NT2/D1 (cell line): ENCODE data around the gene SRSF7.

Source experiments
- DNase-seq: peaks from one replicate; pipeline ENCODE4 v3.0.0-alpha.2; 2011; ENCODE audit warnings: low read depth, low spot score
- H3K27me3 ChIP-seq: 2 replicates; pipeline ENCODE4 v1.6.0; 2011; ENCODE audit warnings: mild to moderate bottlenecking; ENCODE audit not compliant: insufficient read length, insufficient read depth
- H3K36me3 ChIP-seq: 2 replicates; pipeline ENCODE4 v1.6.1; 2011; ENCODE audit warnings: mild to moderate bottlenecking, low read length, mixed read lengths; ENCODE audit not compliant: insufficient read depth, insufficient read length
- H3K4me1 ChIP-seq: 2 replicates; pipeline ENCODE4 v1.5.1; 2011; ENCODE audit not compliant: insufficient read depth, insufficient read length
- H3K4me3 ChIP-seq: 2 replicates; pipeline ENCODE4 v1.5.1; 2011; ENCODE audit warnings: low read depth; ENCODE audit not compliant: insufficient read length
- H3K9ac ChIP-seq: 2 replicates; pipeline ENCODE4 v1.6.0; 2011; ENCODE audit warnings: low read depth; ENCODE audit not compliant: insufficient read length
- H3K9me3 ChIP-seq: 2 replicates; pipeline ENCODE4 v1.5.1; 2011; ENCODE audit warnings: mild to moderate bottlenecking, low read length; ENCODE audit not compliant: insufficient read depth
- SUZ12 ChIP-seq: IDR thresholded peaks from 2 replicates; pipeline ENCODE4 v1.6.1; 2011; ENCODE audit not compliant: insufficient read length, insufficient read depth; ENCODE audit errors: extremely low read depth
- YY1 ChIP-seq: IDR thresholded peaks from 2 replicates; pipeline ENCODE4 v1.6.1; 2011; ENCODE audit not compliant: insufficient read length, insufficient read depth
- ZNF274 ChIP-seq: IDR thresholded peaks from 2 replicates; pipeline ENCODE4 v1.6.1; 2011; ENCODE audit warnings: mild to moderate bottlenecking, low read depth, low read length

The SRSF7 gene

GRCh38 chr2:38754049-38754448, 2.9 kb upstream of the SRSF7 start:
- no peak overlapping the region for H3K4me3 ChIP-seq
- TF ChIP-seq ZNF274 (no peak), YY1 (no peak), SUZ12 (no peak)
- H3K36me3 ChIP-seq = peaks cover 14% of the 10 kb centered on the region
- no peak for DNase-seq
- no peak overlapping the region for H3K9ac ChIP-seq
- H3K4me1 ChIP-seq = no peaks in the 10 kb centered on the region
- H3K27me3 ChIP-seq = no peaks in the 10 kb centered on the region
- H3K9me3 ChIP-seq = no peaks in the 10 kb centered on the region

GRCh38 chr2:38751596-38752410, 642 bp upstream of the SRSF7 start:
- DNase-seq = peak; percentile 16
- no peak for TF ChIP-seq ZNF274
- Histone ChIP-seq H3K9ac (peak overlapping the region; percentile 98), H3K9me3 (no peaks in the 10 kb centered on the region), H3K4me1 (no peaks in the 10 kb centered on the region), H3K27me3 (no peaks in the 10 kb centered on the region), H3K4me3 (peak overlapping the region; percentile 91), H3K36me3 (peaks cover 37% of the 10 kb centered on the region)

- no peaks in the 10 kb centered on the region for H3K4me1 ChIP-seq
- peak overlapping the region; percentile 91 for H3K4me3 ChIP-seq
- peaks cover 52% of the 10 kb centered on the region for H3K36me3 ChIP-seq
- TF ChIP-seq YY1 (no peak), ZNF274 (no peak), SUZ12 (no peak)
- peak; percentile 27 for DNase-seq
- peak overlapping the region; percentile 98 for H3K9ac ChIP-seq
- no peaks in the 10 kb centered on the region for H3K9me3 ChIP-seq
- H3K27me3 ChIP-seq = no peaks in the 10 kb centered on the region
Measured at GRCh38 chr2:38750011-38750890, 910 bp downstream of the SRSF7 start.

GRCh38 chr2:38748943-38749804, 2.0 kb downstream of the SRSF7 start:
- no peak for DNase-seq
- Histone ChIP-seq H3K4me1 (no peaks in the 10 kb centered on the region), H3K4me3 (peak overlapping the region; percentile 91), H3K9me3 (no peaks in the 10 kb centered on the region), H3K27me3 (no peaks in the 10 kb centered on the region), H3K36me3 (peaks cover 63% of the 10 kb centered on the region), H3K9ac (peak overlapping the region; percentile 98)
- TF ChIP-seq YY1 (no peak), ZNF274 (no peak), SUZ12 (no peak)

GRCh38 chr2:38748391-38748790, 2.8 kb downstream of the SRSF7 start:
- no peaks in the 10 kb centered on the region for H3K9me3 ChIP-seq
- peak overlapping the region; percentile 10 for H3K9ac ChIP-seq
- no peak for DNase-seq
- H3K4me1 ChIP-seq = no peaks in the 10 kb centered on the region
- H3K36me3 ChIP-seq = peaks cover 71% of the 10 kb centered on the region
- H3K4me3 ChIP-seq = no peak overlapping the region
- TF ChIP-seq YY1 (no peak), SUZ12 (no peak), ZNF274 (no peak)
- H3K27me3 ChIP-seq = no peaks in the 10 kb centered on the region

GRCh38 chr2:38747819-38748218, 3.3 kb downstream of the SRSF7 start:
- Histone ChIP-seq H3K4me3 (no peak overlapping the region), H3K36me3 (peaks cover 77% of the 10 kb centered on the region), H3K9ac (no peak overlapping the region), H3K4me1 (no peaks in the 10 kb centered on the region), H3K27me3 (no peaks in the 10 kb centered on the region), H3K9me3 (no peaks in the 10 kb centered on the region)
- TF ChIP-seq ZNF274 = no peak
- no peak for TF ChIP-seq YY1
- TF ChIP-seq SUZ12 = no peak
- DNase-seq = no peak
